Thyroid gland (tissue), 4 donors: ENCODE data around the gene LIN52.

Source experiments
- POLR2A ChIP-seq, 2 donors: fragments of 450-650 bp; IDR thresholded peaks; one replicate each; pipeline ENCODE4 v1.6.1; 2017; ENCODE audit warnings: antibody characterized with exemption in 2 of 2, mild to moderate bottlenecking in 2 of 2, moderate library complexity in 1 of 2
- TF ChIP-seq, protein P1 (sequence below), 6 experiments: fragments of 200-600 bp in 3 of 6; fragments of 450-650 bp in 3 of 6; sonication (generic) in 3 of 6; IDR thresholded peaks; one replicate each; pipeline ENCODE4 v1.5.1; 2016 to 2019; ENCODE audit warnings: antibody characterized with exemption in 6 of 6, mild to moderate bottlenecking in 2 of 6, inconsistent platforms in 1 of 6, moderate library complexity in 1 of 6

DNA sequence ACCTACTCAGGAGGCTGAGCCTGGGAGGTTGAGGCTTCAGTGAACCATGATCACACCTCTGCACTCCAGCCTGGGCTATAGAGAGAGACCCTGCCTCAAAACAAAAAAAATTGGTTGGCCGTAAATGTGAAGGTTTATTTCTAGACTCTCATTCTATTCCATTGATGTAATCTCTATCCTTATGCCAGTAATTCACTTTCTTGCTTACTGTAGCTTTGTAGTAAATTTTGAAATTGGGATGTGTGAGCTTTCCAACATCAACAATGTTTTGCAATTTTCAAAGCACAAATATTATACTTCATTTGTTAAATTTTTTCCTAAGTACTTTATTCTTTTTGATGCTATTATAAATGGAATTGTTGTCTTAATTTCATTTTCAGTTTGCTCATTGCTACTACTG, 24.6 kb downstream of the LIN52 start:
- no peak for TF ChIP-seq POLR2A (IDR thresholded peaks at IDR 0.05)
- TF ChIP-seq, protein P1, sequence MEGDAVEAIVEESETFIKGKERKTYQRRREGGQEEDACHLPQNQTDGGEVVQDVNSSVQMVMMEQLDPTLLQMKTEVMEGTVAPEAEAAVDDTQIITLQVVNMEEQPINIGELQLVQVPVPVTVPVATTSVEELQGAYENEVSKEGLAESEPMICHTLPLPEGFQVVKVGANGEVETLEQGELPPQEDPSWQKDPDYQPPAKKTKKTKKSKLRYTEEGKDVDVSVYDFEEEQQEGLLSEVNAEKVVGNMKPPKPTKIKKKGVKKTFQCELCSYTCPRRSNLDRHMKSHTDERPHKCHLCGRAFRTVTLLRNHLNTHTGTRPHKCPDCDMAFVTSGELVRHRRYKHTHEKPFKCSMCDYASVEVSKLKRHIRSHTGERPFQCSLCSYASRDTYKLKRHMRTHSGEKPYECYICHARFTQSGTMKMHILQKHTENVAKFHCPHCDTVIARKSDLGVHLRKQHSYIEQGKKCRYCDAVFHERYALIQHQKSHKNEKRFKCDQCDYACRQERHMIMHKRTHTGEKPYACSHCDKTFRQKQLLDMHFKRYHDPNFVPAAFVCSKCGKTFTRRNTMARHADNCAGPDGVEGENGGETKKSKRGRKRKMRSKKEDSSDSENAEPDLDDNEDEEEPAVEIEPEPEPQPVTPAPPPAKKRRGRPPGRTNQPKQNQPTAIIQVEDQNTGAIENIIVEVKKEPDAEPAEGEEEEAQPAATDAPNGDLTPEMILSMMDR (IDR thresholded peaks at IDR 0.05) = no peak
